HEK293T (cell line): ENCODE data around the gene CELSR2.
A peak's percentile ranks its signal among the peaks of the same experiment; 100 is the strongest.

Experiments used
- CTBP1 ChIP-seq: fragments of 450-650 bp; IDR thresholded peaks from 2 replicates; pipeline ENCODE4 v1.6.1; 2016; ENCODE audit warnings: borderline replicate concordance
- FOXA1 ChIP-seq: fragments of 450-650 bp; IDR thresholded peaks from 2 replicates; pipeline ENCODE4 v1.6.1; 2016; ENCODE audit warnings: mild to moderate bottlenecking
- FOXK2 ChIP-seq: fragments of 450-650 bp; IDR thresholded peaks from 2 replicates; pipeline ENCODE4 v1.6.1; 2016; ENCODE audit warnings: mild to moderate bottlenecking
- FOXM1 ChIP-seq: fragments of 450-650 bp; IDR thresholded peaks from 2 replicates; pipeline ENCODE4 v1.6.1; 2017; ENCODE audit warnings: mild to moderate bottlenecking, borderline replicate concordance
- SP1 ChIP-seq: fragments of 450-650 bp; IDR thresholded peaks from 2 replicates; pipeline ENCODE4 v1.6.1; 2017
- SUZ12 ChIP-seq: fragments of 450-650 bp; IDR thresholded peaks from 2 replicates; pipeline ENCODE4 v1.6.1; 2016; ENCODE audit warnings: mild to moderate bottlenecking
- TARDBP ChIP-seq: fragments of 450-650 bp; IDR thresholded peaks from 2 replicates; pipeline ENCODE4 v1.6.1; 2016
- ZNF384 ChIP-seq: fragments of 450-650 bp; IDR thresholded peaks from 2 replicates; pipeline ENCODE4 v1.6.1; 2016

DNA sequence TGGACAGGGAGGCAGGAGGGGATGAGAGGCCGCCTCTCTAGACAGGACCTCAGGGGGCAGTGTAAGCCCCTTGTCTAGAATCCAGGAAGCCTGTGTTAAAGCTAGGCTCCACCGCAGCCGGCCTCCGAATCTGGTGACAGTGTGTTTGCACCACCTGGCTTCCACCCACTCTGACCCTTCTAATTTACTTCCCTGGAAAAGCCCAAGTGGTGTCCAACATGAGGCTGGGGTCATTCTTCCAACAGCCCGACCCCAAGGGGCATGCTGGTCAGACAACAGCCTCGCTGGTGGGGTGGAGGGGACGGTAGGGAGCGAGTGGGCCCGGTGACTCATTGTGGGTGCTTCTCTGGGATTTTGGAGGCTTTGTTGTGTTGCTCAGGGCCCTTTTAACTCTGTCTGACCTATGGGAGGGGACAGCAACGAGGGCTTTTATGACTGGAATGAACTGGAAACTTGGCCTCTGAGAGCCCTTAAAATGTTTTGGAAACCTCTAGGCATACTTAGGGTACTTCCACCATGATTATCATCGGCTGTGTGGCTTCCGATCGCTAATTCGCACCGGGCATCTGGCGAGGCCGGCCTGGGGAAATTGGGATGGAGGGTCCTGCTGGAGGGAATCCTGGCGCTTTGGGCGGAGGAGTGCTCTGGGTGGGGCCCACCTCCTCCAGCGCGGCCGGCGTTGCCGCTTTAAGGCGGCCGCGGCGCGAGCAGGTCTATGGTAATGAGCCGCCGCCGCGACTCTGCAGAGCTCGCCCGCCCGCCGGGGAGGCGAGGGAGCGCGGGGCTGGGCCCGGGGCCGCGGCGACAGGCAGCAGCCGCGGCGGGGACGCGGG lies at the start of gene CELSR2:
- TF ChIP-seq FOXA1 (no peak), SUZ12 (no peak), CTBP1 (no peak), FOXM1 (peak; percentile 82), SP1 (no peak), FOXK2 (no peak), ZNF384 (no peak), TARDBP (no peak)
